Fibroblast of skin of left quadriceps (primary cell): ENCODE data around the gene LTBP2.
A peak's percentile ranks its signal among the peaks of the same experiment; 100 is the strongest.

ENCODE experiments used
- DNase-seq, 2 experiments: peaks; one replicate each; pipeline ENCODE4 v3.0.0-alpha.2; 2013; ENCODE audit warnings: low read depth in 2 of 2

Gene LTBP2

DNA sequence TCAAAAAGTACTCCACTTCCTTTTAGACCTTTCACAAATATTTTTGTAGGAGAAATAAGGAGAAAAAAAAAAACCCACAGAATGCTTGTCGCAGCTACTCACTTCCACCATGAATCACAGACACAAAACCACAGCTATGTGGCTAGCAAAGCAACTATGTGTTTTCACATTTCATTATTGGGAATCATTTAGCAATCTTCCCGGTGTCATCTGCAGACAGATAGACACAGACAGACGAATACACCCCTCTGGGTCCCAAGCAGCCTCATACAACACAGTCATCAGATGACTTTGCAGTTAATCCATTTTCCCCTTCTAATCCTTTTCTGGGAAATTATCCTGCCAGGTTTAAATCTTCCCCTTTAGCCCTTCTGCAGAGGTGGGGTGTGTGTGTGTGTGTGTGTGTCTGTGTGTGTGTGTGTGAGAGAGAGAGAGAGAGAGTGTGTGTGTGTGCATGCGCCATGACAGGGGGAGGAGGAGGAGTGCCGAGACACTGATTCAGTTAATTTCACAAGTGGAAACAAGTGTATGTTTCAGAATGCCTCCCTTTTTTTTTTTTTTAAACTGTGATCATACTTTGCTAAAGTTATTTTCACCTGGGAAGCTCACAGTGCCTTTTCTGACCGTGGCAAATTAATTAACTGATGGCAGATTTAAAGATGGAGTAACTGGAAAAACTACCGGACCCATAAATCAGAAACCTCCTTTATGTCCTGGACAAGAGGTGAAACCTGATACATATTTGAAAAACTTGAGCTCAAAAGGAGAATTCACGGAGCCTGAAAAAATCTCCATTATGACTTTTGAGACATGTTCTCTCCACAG lies 39.9 kb downstream of the LTBP2 start:
- DNase-seq: peak; percentile 99 to 100

DNA sequence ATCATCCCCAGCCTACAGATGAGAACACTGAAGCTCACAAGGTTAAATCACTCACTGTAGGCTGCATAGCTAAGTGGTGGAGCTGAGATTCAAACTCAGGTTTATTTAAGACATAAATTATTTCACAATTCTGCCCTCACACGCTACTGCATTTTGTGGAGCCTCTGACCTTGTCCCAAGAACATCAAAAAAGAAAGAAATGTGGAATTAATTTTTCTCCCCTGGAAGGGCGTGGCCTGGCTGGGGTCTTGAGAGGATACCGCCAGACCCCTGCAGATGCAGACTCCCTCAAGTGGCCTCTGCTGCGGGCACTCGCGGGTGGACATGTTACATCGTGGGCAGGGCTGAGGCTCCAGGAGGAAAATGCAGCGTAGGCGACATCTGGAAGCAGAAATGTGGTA lies 40.6 kb downstream of the LTBP2 start:
- peak; percentile 58 to 59 for DNase-seq

GRCh38 chr14:74570696-74571095 lies 41.3 kb downstream of the LTBP2 start:
- no peak for DNase-seq

DNA sequence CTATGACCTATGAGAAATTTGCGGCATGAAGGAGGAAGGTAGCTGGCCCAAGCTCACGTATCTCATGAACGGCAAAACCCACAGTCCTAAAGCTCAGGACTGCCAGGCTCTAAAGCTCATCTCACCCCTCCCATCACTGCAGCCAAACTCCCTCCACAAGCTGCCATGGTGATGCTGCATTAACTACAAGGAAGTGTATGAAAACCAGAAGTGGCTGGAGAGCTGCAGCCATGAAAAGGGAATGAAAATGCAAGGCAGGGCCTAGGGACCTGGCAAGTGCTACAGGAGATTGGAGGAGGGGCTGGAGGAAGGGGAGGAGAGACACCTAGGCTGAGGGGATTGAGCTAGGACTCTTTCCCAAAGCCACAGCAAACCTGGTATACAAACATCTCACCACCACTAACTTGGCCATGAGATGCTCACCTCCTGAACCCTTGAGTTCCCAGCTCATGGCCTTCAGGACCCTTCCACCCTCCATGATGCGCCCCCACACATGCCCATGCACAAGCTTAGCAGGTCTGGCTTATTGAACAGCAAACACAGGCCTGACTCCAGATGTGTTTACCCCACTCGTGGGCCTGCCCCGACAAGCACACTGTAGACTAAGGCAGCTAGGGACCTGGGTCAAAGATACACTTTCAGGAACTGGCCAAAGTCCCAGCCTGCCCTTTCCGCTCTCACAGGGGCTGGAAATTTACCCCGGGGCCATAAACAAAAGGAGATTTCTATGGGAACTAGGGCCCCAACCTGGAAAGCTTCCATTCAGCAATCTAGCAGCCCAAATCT lies 42.0 kb downstream of the LTBP2 start:
- DNase-seq: no peak

DNA sequence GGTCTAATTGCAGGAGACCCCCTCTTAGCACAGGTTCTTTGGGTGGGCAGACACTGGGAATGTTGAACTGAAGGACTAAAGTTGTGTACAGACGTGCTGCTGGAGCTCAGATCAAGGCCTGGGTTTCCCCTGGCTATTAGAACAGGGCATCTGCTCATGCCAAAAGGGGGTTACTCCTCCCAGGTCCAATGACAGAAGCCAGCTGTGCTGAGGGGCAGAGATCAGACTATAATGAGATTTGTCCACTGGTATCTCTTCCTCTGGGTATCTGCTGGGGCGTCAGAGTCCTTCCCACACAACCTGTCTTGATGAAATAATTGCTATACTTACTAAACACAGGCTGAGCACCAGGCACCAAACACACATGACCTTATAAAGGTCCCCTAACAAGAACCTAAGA lies 42.6 kb downstream of the LTBP2 start:
- DNase-seq: no peak

DNA sequence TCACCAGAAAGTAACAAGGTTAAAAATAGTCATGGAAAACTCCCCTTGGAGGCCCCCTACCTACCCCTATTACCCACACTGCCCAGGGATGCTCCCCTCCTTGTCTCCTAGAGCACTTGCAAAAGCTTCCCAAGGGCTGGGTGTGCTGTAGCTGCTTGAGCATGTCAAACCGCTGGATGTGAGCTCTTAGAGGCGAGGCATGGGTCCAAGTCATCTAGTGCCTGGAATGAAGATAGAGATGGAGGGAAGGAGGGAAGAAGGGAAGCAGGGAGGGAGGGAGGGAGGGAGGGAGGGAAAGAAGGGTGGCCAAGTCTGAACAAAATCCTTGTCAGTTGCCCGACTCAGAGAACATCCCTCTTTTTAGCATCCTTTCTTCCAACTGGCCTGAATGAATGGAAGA lies 43.1 kb downstream of the LTBP2 start:
- no peak for DNase-seq

GRCh38 chr14:74568380-74568649 lies 43.7 kb downstream of the LTBP2 start:
- DNase-seq: no peak

DNA sequence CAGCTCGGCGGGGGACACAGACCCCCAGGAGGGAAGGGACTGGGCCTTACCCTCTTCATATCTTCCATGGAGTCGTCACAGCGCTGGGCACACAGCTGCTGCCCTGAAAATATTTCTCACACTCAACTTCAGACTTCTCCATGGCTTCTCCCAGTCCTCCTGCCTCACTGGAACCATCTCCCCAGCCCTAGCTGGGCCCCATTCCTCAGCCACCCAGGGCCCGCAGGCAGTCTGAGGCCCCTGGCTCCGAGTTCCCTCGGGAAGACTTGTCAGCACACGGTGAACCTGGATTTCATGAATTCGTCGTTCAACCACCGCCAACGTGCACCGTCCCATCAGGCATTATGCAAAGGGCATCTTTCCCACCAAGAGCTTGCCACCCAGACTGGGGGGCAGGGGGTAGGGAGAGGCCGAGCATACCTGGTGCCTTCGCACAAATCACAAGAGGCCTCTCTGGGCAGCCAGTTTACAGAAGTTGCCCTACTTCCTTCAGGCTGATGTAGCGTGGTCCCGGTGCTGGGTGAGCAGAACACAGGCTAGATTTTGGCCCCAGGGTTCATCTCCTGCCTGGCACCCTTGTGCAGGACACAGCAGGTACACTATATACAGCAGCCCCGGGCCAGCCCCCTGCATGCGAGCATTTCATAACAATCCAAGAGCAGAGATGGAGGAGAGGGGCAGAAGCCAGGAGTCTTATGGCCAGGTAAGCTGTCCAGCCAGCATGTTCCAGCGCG lies 44.2 kb downstream of the LTBP2 start:
- DNase-seq: no peak

DNA sequence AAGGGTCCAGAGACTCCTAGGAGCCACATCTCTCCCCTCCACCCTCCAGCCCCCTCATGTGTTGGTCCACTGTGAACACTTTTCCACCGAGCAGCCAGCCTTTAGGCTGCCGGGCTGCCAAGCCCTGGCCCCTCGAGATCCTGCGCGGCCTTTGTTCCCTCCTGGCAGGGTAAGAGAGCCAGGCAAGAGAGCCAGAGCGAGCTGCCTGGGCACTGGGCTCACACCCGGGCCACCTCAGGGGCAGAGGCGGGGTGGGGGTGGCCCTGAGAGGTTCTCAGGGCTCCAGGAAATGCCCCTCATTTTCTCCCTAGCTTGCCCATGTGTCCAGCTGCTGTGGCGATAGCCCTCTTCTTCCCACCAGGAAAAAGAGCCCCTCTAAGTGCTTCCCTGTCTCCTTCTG lies 44.8 kb downstream of the LTBP2 start:
- no peak for DNase-seq

DNA sequence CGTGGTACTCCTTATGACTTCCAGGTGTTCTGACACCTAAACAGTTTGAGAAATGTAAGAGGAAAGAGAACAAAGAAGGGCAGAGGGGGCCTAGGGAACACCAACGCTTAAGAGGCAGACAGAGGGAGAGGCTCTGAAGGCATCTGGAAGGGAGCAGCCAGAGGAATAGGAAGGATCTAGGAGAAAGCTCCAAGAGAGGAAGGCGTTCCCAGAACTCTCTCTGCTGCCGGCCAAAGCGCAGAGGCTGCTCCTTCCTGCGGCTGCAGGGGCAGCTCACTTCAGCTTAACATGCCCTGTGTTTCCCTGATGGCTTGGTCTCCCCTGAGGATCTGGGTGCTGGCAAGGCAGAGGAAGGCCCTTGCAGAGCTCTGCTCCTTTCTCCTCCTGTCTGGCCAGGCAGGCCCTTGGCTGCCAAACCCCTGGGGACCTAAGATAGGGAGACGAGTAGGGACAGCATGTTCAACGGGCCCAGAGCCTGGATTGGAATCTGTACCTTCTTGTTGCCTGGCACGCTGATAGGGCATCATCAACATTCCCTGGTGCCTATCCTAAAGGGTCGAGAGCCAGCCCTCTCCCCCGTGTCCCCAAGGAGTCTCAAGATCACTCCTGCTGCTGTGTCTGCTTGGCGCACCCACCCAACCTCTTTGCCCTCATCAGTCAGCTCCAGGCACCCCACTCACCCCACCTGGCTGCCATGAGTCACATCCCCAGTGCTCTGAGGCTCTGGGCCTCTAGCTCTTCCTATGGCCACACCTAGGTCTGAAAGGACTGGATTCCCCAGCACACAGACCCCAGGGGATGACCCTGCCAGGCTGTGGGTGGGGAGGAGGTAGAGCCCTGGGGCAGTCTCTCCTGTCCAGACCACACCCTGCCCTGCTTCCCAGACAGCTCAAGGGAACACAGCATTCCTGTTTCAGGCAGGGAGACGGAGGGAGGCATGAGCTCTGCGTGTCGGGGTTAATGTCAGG lies 45.6 kb downstream of the LTBP2 start:
- no peak for DNase-seq

DNA sequence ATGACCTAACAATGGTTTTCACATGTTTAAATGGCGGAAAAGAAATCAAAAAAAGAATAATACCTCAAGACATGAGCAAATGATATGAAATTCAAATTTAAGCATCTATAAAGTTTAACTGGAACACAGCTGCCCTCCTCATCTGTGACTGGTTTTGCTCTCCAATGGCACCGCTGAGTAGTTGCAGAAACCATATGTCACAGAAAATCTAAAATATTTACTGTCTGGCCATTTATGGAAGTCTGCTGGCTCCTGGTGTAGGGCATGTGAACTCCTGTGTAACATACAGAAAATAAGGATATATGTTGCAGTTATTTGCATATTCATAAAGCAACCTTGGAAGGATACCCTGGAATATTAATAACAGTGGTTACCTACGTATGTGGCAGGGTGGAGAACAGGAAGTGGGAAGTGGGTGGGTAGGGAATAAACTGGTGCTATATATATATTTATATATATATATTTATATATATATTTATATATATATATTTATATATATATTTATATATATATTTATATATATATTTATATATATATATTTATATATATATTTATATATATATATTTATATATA lies 48.4 kb downstream of the LTBP2 start:
- no peak for DNase-seq

DNA sequence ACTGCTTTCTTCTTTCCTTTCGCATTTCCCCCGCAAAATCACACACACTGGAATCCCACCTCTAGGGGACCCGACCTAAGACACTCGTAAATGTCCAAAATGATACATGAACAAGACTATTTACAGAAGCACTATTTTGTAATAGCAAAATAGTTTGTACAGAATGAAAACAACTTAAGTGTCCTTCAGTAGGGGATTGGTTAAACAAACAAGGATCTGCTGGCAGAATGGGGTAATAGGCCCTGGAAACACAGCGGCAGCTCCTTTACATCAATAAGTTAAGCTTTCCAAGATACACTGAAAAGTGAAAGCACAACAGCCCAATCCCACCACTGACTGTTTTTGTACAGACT lies 48.8 kb downstream of the LTBP2 start:
- DNase-seq: no peak

DNA sequence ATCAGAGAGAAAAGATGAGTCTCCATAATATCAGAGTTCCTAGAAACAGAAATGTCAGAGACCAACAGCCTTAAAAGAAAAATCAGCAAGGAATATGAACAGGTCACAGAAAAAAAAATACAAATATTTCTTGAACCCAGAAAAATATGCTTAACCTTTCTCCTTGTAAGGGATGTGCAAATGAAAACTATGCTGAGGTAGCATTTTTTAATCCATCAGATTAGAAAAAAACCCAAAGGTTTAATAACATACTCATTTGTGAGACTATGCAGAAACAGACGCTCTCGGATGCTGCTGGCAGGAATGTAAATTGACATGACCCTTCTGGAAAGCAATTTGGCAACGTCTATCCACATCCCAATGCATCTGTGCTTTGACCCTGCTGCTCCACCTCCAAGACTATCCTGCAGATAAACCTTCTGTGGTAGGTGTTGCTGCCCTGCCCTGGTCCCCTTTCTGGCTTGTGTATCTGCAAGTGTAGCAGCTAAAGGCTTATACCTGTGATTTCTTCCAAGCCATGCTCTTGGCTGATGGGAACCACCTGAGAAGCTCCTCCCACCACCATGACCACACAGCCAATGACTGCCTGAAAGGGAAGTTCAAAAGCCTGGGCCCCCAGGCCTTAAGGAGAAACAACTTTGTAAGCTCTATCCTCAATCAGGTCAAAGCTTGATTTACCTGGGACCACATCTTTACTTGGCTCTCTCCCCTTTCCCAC lies 49.4 kb downstream of the LTBP2 start:
- no peak for DNase-seq

GRCh38 chr14:74558655-74559054 lies 53.4 kb downstream of the LTBP2 start:
- no peak for DNase-seq

- DNase-seq: no peak
Observed at GRCh38 chr14:74557691-74558090, 54.3 kb downstream of the LTBP2 start.

GRCh38 chr14:74555476-74556050 lies 56.5 kb downstream of the LTBP2 start:
- no peak for DNase-seq

DNA sequence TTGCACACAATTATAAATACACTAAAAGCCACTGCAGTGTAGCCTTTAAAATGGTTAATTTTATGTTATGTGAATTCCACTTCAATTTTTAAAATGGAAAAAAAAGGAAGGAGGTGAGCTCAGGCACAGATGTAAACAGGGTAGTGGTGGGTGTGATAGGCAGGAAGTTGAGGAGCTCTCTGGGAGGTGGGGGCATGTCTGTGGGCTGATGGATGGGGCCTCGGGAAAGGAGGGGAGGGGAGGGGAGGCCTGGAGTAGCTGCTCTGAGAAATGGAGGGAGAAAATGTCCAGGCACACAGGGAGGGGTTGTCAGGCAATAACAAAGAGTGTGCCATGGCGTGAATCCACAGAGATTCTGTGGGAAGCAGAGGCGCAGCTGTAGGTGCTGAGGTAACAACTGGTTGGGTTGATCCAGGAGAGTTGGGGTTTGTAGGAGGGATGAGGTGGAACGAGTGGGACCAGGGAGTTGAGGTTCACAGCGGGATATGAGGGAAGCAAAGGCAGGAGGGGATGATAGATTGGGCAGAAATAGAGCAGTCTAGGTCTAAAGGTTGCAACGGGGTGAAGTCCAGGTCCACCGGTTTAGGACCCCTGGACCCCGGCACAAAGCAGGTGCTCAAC lies 57.2 kb downstream of the LTBP2 start:
- DNase-seq: no peak

- DNase-seq: no peak
Observed at GRCh38 chr14:74552623-74553022, 59.4 kb downstream of the LTBP2 start.

DNA sequence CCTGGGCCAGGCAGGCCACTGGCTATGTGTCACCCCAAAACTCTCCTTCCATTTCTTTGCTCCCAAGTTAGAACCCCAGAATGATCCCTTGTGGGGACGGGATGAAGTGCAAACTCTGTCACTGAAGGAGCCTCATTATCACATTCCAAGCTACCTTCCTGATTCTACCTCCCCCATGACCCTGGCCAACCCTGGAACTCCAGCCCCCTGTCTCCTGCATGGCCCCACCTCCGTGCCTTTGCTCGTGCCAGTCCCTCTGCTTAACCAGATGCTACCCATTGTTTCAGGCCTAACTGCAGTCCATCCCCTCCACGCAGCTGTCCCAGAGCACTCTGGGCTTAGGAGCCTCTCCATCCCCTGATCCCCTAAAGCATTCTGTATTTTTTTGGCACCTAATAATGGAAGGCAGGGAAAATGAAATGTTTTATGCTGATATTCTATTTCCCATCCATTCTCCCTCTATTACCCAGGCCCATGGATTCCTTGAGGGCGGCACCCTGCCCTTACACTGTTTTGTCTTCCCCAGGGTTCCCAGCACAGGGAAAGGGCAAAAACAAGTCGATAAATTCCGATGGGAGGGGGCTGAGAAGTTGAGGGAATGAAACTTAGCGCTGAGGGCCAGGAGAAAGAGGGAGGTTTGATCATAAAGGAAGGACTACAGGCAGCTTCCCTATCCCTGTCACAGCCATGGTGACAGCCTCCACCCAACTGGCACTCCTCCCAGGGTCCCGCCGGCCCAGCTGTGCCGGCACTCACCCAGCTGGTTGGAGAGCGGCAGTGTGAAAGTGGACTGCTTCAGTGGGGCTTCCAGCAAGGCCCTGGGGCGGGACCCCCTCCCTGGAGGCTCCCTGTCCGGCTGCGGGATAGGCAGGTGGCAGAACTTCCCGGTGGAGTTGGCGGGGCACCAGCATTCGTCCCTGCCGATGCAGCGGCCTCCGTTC lies 60.3 kb downstream of the LTBP2 start:
- no peak for DNase-seq
